SK-N-MC (cell line): ENCODE results near the gene CIAO2B.
"Not testable (repeated sequence)": the region's sequence is repeated elsewhere in the genome, so short reads cannot be mapped to it uniquely, and the experiment has no call there.

Experiments used
- DNase-seq: peaks from one replicate; pipeline ENCODE4 v3.0.0-alpha.2; 2011; ENCODE audit warnings: low read depth, low spot score
- H3K27ac ChIP-seq: fragments of 200-600 bp; sonication (generic); 2 replicates; pipeline ENCODE4 v1.5.1; 2016; ENCODE audit warnings: mixed run types
- H3K36me3 ChIP-seq: fragments of 200-600 bp; sonication (generic); 2 replicates; pipeline ENCODE4 v1.6.1; 2017; ENCODE audit warnings: antibody characterized with exemption, low read length, mixed read lengths; ENCODE audit not compliant: insufficient read depth
- H3K4me3 ChIP-seq: fragments of 200-600 bp; sonication (generic); 2 replicates; pipeline ENCODE4 v1.5.1; 2016
- H3K9ac ChIP-seq: fragments of 200-600 bp; sonication (generic); 2 replicates; pipeline ENCODE4 v1.8.0; 2017; ENCODE audit warnings: mixed run types, mixed read lengths; ENCODE audit not compliant: insufficient read length
- H3K9me3 ChIP-seq: fragments of 200-600 bp; sonication (generic); 2 replicates; pipeline ENCODE4 v1.6.1; 2017; ENCODE audit warnings: low read depth, mild to moderate bottlenecking, antibody characterized with exemption, low read length, moderate library complexity, mixed read lengths
- EZH2 ChIP-seq: fragments of 200-600 bp; sonication (generic); IDR thresholded peaks from one replicate; pipeline ENCODE4 v1.6.1; 2017; ENCODE audit warnings: antibody characterized with exemption
- FOXP2 ChIP-seq: optimal IDR thresholded peaks from 2 replicates; pipeline ENCODE3; 2011; ENCODE audit warnings: mild to moderate bottlenecking, moderate library complexity; ENCODE audit not compliant: insufficient read depth; ENCODE audit errors: extremely low read length, control extremely low read depth
- POLR2AphosphoS5 ChIP-seq: IDR thresholded peaks from 2 replicates; pipeline ENCODE4 v1.6.1; 2012; ENCODE audit warnings: mild to moderate bottlenecking, low read depth, low read length, borderline replicate concordance

The CIAO2B gene

GRCh38 chr16:66959704-66960161, 25.5 kb upstream of the CIAO2B start:
- no peak overlapping the region for H3K27ac ChIP-seq
- TF ChIP-seq POLR2AphosphoS5 (no peak), FOXP2 (no peak), EZH2 (no peak)
- no peaks in the 10 kb centered on the region for H3K36me3 ChIP-seq
- no peak overlapping the region for H3K4me3 ChIP-seq
- no peaks in the 10 kb centered on the region for H3K9me3 ChIP-seq
- no peak for DNase-seq
- no peak overlapping the region for H3K9ac ChIP-seq

- Histone ChIP-seq H3K36me3 (no peaks in the 10 kb centered on the region), H3K4me3 (no peak overlapping the region), H3K9ac (no peak overlapping the region), H3K27ac (no peak overlapping the region), H3K9me3 (no peaks in the 10 kb centered on the region)
- no peak for TF ChIP-seq FOXP2
- TF ChIP-seq EZH2: no peak
- no peak for TF ChIP-seq POLR2AphosphoS5
- DNase-seq: no peak
These were observed 24.9 kb upstream of the CIAO2B start for GRCh38 chr16:66958857-66959703.

GRCh38 chr16:66956154-66956457, 21.9 kb upstream of the CIAO2B start:
- DNase-seq, H3K36me3 ChIP-seq, H3K4me3 ChIP-seq: not testable (repeated sequence)

GRCh38 chr16:66955363-66956153, 21.4 kb upstream of the CIAO2B start:
- not testable (repeated sequence) for H3K4me3 ChIP-seq, H3K27ac ChIP-seq, H3K9ac ChIP-seq, H3K36me3 ChIP-seq, H3K9me3 ChIP-seq, DNase-seq

More at GRCh38 chr16:66956154-66956457, 21.9 kb upstream of the CIAO2B start:
- H3K9me3 ChIP-seq, H3K27ac ChIP-seq, H3K9ac ChIP-seq: not testable (repeated sequence)

GRCh38 chr16:66954097-66954659, 20.0 kb upstream of the CIAO2B start:
- H3K9ac ChIP-seq: no peak overlapping the region
- no peak overlapping the region for H3K4me3 ChIP-seq
- no peaks in the 10 kb centered on the region for H3K9me3 ChIP-seq
- TF ChIP-seq EZH2: no peak
- TF ChIP-seq FOXP2: no peak
- no peak for TF ChIP-seq POLR2AphosphoS5
- no peak for DNase-seq
- no peak overlapping the region for H3K27ac ChIP-seq
- H3K36me3 ChIP-seq: no peaks in the 10 kb centered on the region

- no peak overlapping the region for H3K27ac ChIP-seq
- H3K9ac ChIP-seq: no peak overlapping the region
- no peaks in the 10 kb centered on the region for H3K9me3 ChIP-seq
- H3K4me3 ChIP-seq: no peak overlapping the region
- no peak for DNase-seq
- H3K36me3 ChIP-seq: no peaks in the 10 kb centered on the region
- TF ChIP-seq POLR2AphosphoS5 (no peak), EZH2 (no peak)
These were observed 19.4 kb upstream of the CIAO2B start for GRCh38 chr16:66953462-66954096.

- Histone ChIP-seq H3K9me3 (no peaks in the 10 kb centered on the region), H3K27ac (no peak overlapping the region), H3K4me3 (no peak overlapping the region), H3K9ac (no peak overlapping the region), H3K36me3 (no peaks in the 10 kb centered on the region)
- no peak for TF ChIP-seq POLR2AphosphoS5
- no peak for TF ChIP-seq FOXP2
- no peak for DNase-seq
These were observed 18.4 kb upstream of the CIAO2B start for GRCh38 chr16:66952430-66953110.

- TF ChIP-seq FOXP2 (no peak), POLR2AphosphoS5 (no peak), EZH2 (no peak)
- no peak overlapping the region for H3K4me3 ChIP-seq
- no peaks in the 10 kb centered on the region for H3K9me3 ChIP-seq
- H3K36me3 ChIP-seq: no peaks in the 10 kb centered on the region
- H3K9ac ChIP-seq: no peak overlapping the region
- no peak overlapping the region for H3K27ac ChIP-seq
- DNase-seq: no peak
These were observed 17.0 kb upstream of the CIAO2B start for GRCh38 chr16:66950971-66951790.
